Astrocyte (in vitro differentiated cells and primary cell): Measurements from ENCODE around the gene SYNGR1. TPM values are rescaled to one million over a fixed set of nuclear protein-coding genes. Genes with fewer than 3 reads are reported as not detected.
"Not testable (repeated sequence)": the region's sequence is repeated elsewhere in the genome, so short reads cannot be mapped to it uniquely, and the experiment has no call there.

ENCODE experiments used
- DNase-seq: peaks from one replicate; pipeline ENCODE4 v3.0.0-alpha.2; 2010; ENCODE audit warnings: low read depth
- FAIRE-seq: peaks from 2 replicates; lab custom pipeline; 2011; peaks lifted over from hg19 to GRCh38; lab: Jason Lieb, UNC
- H2AFZ ChIP-seq: 2 replicates; pipeline ENCODE4 v1.6.0; 2012; ENCODE audit warnings: low read depth, low read length, inconsistent platforms
- H3K27ac ChIP-seq: 2 replicates; pipeline ENCODE4 v1.5.1; 2011; ENCODE audit warnings: low read depth, low read length, inconsistent platforms
- H3K27me3 ChIP-seq: 2 replicates; pipeline ENCODE4 v1.6.0; 2011; ENCODE audit warnings: low read length, inconsistent platforms; ENCODE audit not compliant: insufficient read depth
- H3K36me3 ChIP-seq: 2 replicates; pipeline ENCODE4 v1.5.1; 2011; ENCODE audit warnings: low read length, inconsistent platforms; ENCODE audit not compliant: insufficient read depth
- H3K4me1 ChIP-seq: 2 replicates; pipeline ENCODE4 v1.5.1; 2011; ENCODE audit warnings: low read length, inconsistent platforms; ENCODE audit not compliant: insufficient read depth
- H3K4me2 ChIP-seq: 2 replicates; pipeline ENCODE4 v1.6.0; 2012; ENCODE audit warnings: low read length, inconsistent platforms
- H3K4me3 ChIP-seq: 2 replicates; pipeline ENCODE4 v1.5.1; 2011; ENCODE audit warnings: low read depth, mild to moderate bottlenecking, low read length, inconsistent platforms; ENCODE audit not compliant: insufficient read depth
- H3K79me2 ChIP-seq: 2 replicates; pipeline ENCODE4 v1.6.0; 2012; ENCODE audit warnings: mild to moderate bottlenecking, low read length, inconsistent platforms; ENCODE audit not compliant: insufficient read depth
- H3K9ac ChIP-seq: 2 replicates; pipeline ENCODE4 v1.6.0; 2012; ENCODE audit warnings: mild to moderate bottlenecking, low read length, inconsistent platforms
- H3K9me3 ChIP-seq: 2 replicates; pipeline ENCODE4 v1.5.1; 2012; ENCODE audit warnings: low read depth, mild to moderate bottlenecking, low read length, inconsistent platforms; ENCODE audit not compliant: insufficient read depth
- H4K20me1 ChIP-seq: 2 replicates; pipeline ENCODE4 v1.6.0; 2012; ENCODE audit warnings: low read length, inconsistent platforms; ENCODE audit not compliant: insufficient read depth
- H3K27ac Mint-ChIP-seq: one replicate; pipeline ENCODE4 v1.8.0; 2021; ENCODE audit warnings: mild to moderate bottlenecking, mixed read lengths; ENCODE audit not compliant: unreplicated experiment
- H3K27me3 Mint-ChIP-seq: one replicate; pipeline ENCODE4 v1.8.0; 2021; ENCODE audit warnings: low read depth, mixed read lengths; ENCODE audit not compliant: unreplicated experiment
- H3K36me3 Mint-ChIP-seq: one replicate; pipeline ENCODE4 v1.8.0; 2021; ENCODE audit warnings: low read depth, mixed read lengths; ENCODE audit not compliant: unreplicated experiment
- H3K4me1 Mint-ChIP-seq: one replicate; pipeline ENCODE4 v1.8.0; 2021; ENCODE audit warnings: low read depth, mixed read lengths; ENCODE audit not compliant: unreplicated experiment
- H3K4me3 Mint-ChIP-seq: one replicate; pipeline ENCODE4 v1.8.0; 2021; ENCODE audit warnings: mild to moderate bottlenecking, moderate library complexity, mixed read lengths; ENCODE audit not compliant: unreplicated experiment
- H3K9me3 Mint-ChIP-seq: one replicate; pipeline ENCODE4 v1.8.0; 2021; ENCODE audit warnings: mild to moderate bottlenecking, mixed read lengths; ENCODE audit not compliant: unreplicated experiment
- CTCF ChIP-seq: IDR thresholded peaks from 2 replicates; pipeline ENCODE4 v1.5.1; 2011; ENCODE audit warnings: low read depth, mild to moderate bottlenecking, inconsistent platforms, low read length, moderate library complexity; ENCODE audit not compliant: insufficient read depth
- EZH2 ChIP-seq: IDR thresholded peaks from 2 replicates; pipeline ENCODE4 v1.6.1; 2012; ENCODE audit warnings: mild to moderate bottlenecking, low read length, inconsistent platforms; ENCODE audit not compliant: insufficient read depth
- total RNA-seq: library from RNA; stranded (reverse); gene quantifications from 2 replicates; pipeline ENCODE4 v1.2.1, GENCODE V29; 2021

SYNGR1 gene
- total RNA-seq, 1 donor from 2014 or later = 12.0 TPM

- peaks cover 19% of the 10 kb centered on the region for H3K79me2 ChIP-seq
- peaks cover 12% of the 10 kb centered on the region for H3K4me1 ChIP-seq
- Mint-ChIP-seq H3K36me3 (peaks cover 9% of the 10 kb centered on the region), H3K27me3 (no peaks in the 10 kb centered on the region), H3K4me1 (peaks cover 7% of the 10 kb centered on the region), H3K9me3 (no peaks in the 10 kb centered on the region), H3K27ac (no peak overlapping the region), H3K4me3 (no peak overlapping the region)
- H3K36me3 ChIP-seq = no peaks in the 10 kb centered on the region
- no peak overlapping the region for H3K27ac ChIP-seq
- H2AFZ ChIP-seq = no peak overlapping the region
- H3K27me3 ChIP-seq = no peaks in the 10 kb centered on the region
- H3K9me3 ChIP-seq = no peaks in the 10 kb centered on the region
- H4K20me1 ChIP-seq = peaks cover 14% of the 10 kb centered on the region
- no peak for DNase-seq
- H3K4me2 ChIP-seq = no peak overlapping the region
- no peak for FAIRE-seq
- H3K4me3 ChIP-seq = no peak overlapping the region
- TF ChIP-seq EZH2 = no peak
- TF ChIP-seq CTCF = no peak
- H3K9ac ChIP-seq = no peak overlapping the region
Measured at GRCh38 chr22:39409516-39410029, 59.8 kb downstream of the SYNGR1 start.

DNA sequence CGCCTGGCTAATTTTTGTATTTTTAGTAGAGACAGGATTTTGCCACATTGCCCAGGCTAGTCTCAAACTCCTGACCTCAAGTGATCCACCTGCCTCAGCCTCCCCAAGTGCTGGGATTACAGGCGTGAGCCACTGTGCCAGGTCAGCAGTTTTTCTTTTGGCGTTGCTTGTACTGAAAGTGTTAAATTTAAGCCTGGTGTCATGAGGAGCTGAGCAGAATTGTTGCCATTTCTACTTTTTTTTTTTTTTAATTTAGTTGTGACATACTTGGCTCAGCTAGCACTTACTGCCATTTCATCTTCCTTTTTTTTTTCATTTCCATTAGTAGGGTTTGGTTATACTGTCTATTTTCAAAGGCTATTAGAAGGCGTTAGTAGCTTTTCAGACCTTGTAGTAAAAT lies 60.5 kb downstream of the SYNGR1 start:
- Histone ChIP-seq H3K4me3 (no peak overlapping the region), H3K4me1 (peaks cover 5% of the 10 kb centered on the region), H3K36me3 (no peaks in the 10 kb centered on the region), H2AFZ (no peak overlapping the region), H3K27ac (no peak overlapping the region), H3K9ac (no peak overlapping the region), H3K9me3 (no peaks in the 10 kb centered on the region), H3K79me2 (peaks cover 19% of the 10 kb centered on the region), H3K27me3 (no peaks in the 10 kb centered on the region), H3K4me2 (no peak overlapping the region), H4K20me1 (peaks cover 14% of the 10 kb centered on the region)
- Mint-ChIP-seq H3K36me3 (peaks cover 7% of the 10 kb centered on the region), H3K4me3 (no peak overlapping the region), H3K4me1 (peaks cover 4% of the 10 kb centered on the region), H3K27ac (no peak overlapping the region), H3K27me3 (no peaks in the 10 kb centered on the region), H3K9me3 (no peaks in the 10 kb centered on the region)
- no peak for TF ChIP-seq CTCF
- TF ChIP-seq EZH2 = no peak
- DNase-seq (no peak), FAIRE-seq (no peak)

DNA sequence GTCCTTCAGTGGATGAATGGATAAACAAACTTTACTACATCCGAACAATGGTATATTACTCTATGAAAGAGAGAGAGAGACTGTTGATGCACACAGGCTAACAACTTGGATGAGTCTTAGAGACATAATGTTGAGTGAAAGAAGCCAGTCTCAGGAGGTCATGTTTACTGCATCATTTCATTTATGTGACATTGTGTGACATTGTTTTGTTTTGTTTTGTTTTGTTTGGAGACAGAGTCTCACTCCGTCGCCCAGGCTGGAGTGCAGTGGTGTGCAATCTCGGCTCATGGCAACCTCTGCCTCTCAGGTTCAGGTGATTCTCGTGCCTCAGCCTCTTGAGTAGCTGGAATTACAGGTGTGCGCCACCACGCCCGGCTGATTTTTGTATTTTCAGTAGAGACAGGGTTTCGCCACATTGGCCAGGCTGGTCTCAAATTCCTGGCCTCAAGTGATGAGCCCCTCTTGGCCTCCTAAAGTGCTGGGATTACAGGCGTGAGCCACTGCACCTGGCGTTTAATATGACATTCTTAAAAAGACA lies 62.1 kb downstream of the SYNGR1 start:
- not testable (repeated sequence) for FAIRE-seq, H3K4me1 Mint-ChIP-seq

DNA sequence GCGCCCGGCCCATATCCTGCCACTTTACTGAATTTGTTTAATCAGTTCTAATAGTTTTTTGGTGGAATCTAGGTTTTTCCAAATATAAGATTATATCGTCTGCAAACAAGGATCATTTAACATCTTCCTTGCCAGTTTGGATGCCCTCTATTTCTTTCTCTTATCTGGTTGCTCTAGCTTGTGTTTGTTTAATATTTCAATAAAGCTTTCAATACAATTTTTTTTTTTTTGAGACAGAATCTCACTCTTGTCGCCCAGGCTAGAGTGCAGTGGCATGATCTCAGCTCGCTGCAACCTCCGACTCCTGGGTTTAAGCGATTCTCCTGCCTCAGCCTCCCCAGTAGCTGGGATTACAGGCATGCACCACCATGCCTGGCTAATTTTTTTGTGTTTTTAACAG lies 63.4 kb downstream of the SYNGR1 start:
- not testable (repeated sequence) for FAIRE-seq, H3K27ac ChIP-seq, H3K9me3 Mint-ChIP-seq, H3K36me3 ChIP-seq, H3K27me3 ChIP-seq, H3K4me3 ChIP-seq, H3K4me1 ChIP-seq, H3K4me3 Mint-ChIP-seq, H2AFZ ChIP-seq, H3K4me1 Mint-ChIP-seq, H3K9ac ChIP-seq, H3K9me3 ChIP-seq, H3K27me3 Mint-ChIP-seq, H3K27ac Mint-ChIP-seq, H3K4me2 ChIP-seq, H3K79me2 ChIP-seq, DNase-seq
- H3K36me3 Mint-ChIP-seq = peaks cover 13% of the 10 kb centered on the region
- H4K20me1 ChIP-seq = peaks cover 14% of the 10 kb centered on the region

More for the DNA sequence above, 62.1 kb downstream of the SYNGR1 start:
- H3K27ac Mint-ChIP-seq, H3K4me2 ChIP-seq, H3K4me3 Mint-ChIP-seq, H3K4me3 ChIP-seq, H3K9me3 ChIP-seq, H3K9ac ChIP-seq, H3K4me1 ChIP-seq, H3K9me3 Mint-ChIP-seq, H3K27ac ChIP-seq, H3K36me3 Mint-ChIP-seq, H3K27me3 ChIP-seq, DNase-seq, H2AFZ ChIP-seq, H3K36me3 ChIP-seq, H3K27me3 Mint-ChIP-seq: not testable (repeated sequence)
- H4K20me1 ChIP-seq = peaks cover 14% of the 10 kb centered on the region
- peaks cover 17% of the 10 kb centered on the region for H3K79me2 ChIP-seq
